Breast epithelium (tissue), 4 donors: ENCODE data around the gene FTCD. TPM values are rescaled to one million over a fixed set of nuclear protein-coding genes. Genes with fewer than 3 reads are reported as not detected.
A peak's percentile ranks its signal among the peaks of the same experiment; 100 is the strongest.

Source experiments
- DNase-seq, 2 donors: peaks; one replicate each; pipeline ENCODE4 v3.0.0-alpha.2; 2019; ENCODE audit warnings: low spot score in 2 of 2
- H3K27ac ChIP-seq, 2 donors: fragments of 200-600 bp; sonication (generic) in 1 of 2; one replicate each; pipeline ENCODE4 v1.5.1; 2016 to 2019; ENCODE audit warnings: mild to moderate bottlenecking in 1 of 2
- H3K27me3 ChIP-seq, 2 donors: fragments of 200-600 bp; sonication (generic) in 1 of 2; one replicate each; pipeline versions ENCODE4 v1.5.1 to v1.6.0; 2017 to 2019; ENCODE audit warnings: control low read depth in 1 of 2, mild to moderate bottlenecking in 1 of 2
- H3K36me3 ChIP-seq: fragments of 200-600 bp; one replicate; pipeline ENCODE4 v1.5.1; 2019
- H3K4me1 ChIP-seq, 2 donors: fragments of 200-600 bp; sonication (generic); one replicate each; pipeline ENCODE4 v1.5.1; 2016 to 2019; ENCODE audit warnings: control low read depth in 1 of 2
- H3K4me3 ChIP-seq, 3 donors: fragments of 200-600 bp; sonication (generic); 1 replicate in 2 of 3; 2 replicates in 1 of 3; pipeline ENCODE4 v1.5.1; 2016 to 2019; ENCODE audit warnings: mild to moderate bottlenecking in 3 of 3, moderate library complexity in 2 of 3
- H3K9me3 ChIP-seq, 2 donors: fragments of 200-600 bp; sonication (generic) in 1 of 2; one replicate each; pipeline ENCODE4 v1.5.1; 2016 to 2019; ENCODE audit warnings: control low read depth in 1 of 2
- POLR2A ChIP-seq: fragments of 450-650 bp; IDR thresholded peaks from one replicate; pipeline ENCODE4 v1.6.1; 2016; ENCODE audit warnings: antibody characterized with exemption, mild to moderate bottlenecking, moderate library complexity
- POLR2AphosphoS5 ChIP-seq, 3 donors: sonication (generic); formaldehyde crosslinking; IDR thresholded peaks; one replicate each; pipeline ENCODE4 v1.6.1; 2017; ENCODE audit warnings: antibody characterized with exemption in 3 of 3
- intact Hi-C: fragments of 100-400 bp; cut with DNase I; formaldehyde crosslinking; loops from one replicate; pipeline ENCODE4 v1.15.1; 2023; ENCODE audit warnings: low total_unique reads
- total RNA-seq, 3 donors: library from RNA; depleted of rRNA; stranded (reverse); fragments of >200 nt; gene quantifications; one replicate each; pipeline ENCODE4 v1.1.0, GENCODE V29; 2016
- TF ChIP-seq, protein P1 (sequence below), 3 donors: fragments of 450-650 bp; IDR thresholded peaks; one replicate each; pipeline ENCODE4 v1.5.1; 2016 to 2017; ENCODE audit warnings: antibody characterized with exemption in 3 of 3, mild to moderate bottlenecking in 3 of 3, moderate library complexity in 3 of 3

FTCD gene
- total RNA-seq, 3 donors from 2014 or later, result 0.59 TPM; not detected in 2

DNA sequence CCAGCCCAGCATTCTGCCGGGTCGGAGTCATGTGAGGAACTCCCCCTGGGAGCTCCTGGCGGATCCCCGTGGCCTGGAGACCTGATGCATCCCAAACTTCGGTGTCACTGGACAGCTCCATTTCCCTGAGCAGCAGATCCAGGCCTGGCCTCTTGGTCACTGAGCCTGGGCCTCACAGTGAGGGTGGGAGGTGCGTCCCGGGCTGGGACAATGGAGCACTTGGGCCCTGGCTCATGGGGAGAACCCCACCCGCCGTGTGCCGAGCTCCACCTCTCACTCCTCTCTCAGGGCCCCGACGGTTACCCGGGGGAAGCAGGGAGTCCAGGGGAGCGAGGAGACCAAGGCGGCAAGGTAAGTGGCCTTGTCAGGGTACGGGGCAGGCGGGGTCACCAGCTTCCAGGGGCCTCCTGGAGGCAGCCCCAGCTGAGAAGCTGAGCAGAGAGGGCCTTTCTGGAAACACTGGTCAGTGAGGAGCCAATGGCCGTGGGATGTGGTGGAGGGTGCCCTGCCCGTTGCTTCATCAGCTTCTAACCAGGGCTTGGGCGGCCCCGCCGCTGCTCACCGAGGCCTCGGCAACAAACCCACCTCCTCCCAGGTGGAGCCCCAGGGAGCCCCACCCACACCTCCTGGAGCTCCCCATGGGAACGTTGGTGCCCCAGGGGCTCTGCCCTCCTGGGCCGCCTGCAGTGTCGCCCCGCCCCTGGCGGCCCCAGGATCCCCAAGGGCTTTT lies 37.6 kb downstream of the FTCD start:
- H3K27me3 ChIP-seq, result no peaks in the 10 kb centered on the region
- peak overlapping the region in 1 of 2 donors; percentile 52 for H3K27ac ChIP-seq
- DNase-seq, result peak in 1 of 2 donors; percentile 40
- intact Hi-C loops, result no loop called here
- no peak overlapping the region for H3K4me3 ChIP-seq
- TF ChIP-seq, protein P1, sequence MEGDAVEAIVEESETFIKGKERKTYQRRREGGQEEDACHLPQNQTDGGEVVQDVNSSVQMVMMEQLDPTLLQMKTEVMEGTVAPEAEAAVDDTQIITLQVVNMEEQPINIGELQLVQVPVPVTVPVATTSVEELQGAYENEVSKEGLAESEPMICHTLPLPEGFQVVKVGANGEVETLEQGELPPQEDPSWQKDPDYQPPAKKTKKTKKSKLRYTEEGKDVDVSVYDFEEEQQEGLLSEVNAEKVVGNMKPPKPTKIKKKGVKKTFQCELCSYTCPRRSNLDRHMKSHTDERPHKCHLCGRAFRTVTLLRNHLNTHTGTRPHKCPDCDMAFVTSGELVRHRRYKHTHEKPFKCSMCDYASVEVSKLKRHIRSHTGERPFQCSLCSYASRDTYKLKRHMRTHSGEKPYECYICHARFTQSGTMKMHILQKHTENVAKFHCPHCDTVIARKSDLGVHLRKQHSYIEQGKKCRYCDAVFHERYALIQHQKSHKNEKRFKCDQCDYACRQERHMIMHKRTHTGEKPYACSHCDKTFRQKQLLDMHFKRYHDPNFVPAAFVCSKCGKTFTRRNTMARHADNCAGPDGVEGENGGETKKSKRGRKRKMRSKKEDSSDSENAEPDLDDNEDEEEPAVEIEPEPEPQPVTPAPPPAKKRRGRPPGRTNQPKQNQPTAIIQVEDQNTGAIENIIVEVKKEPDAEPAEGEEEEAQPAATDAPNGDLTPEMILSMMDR (IDR thresholded peaks at IDR 0.05), result no peak
- no peak for TF ChIP-seq POLR2AphosphoS5 (IDR thresholded peaks at IDR 0.05)
- no peak for TF ChIP-seq POLR2A
- H3K9me3 ChIP-seq, result peaks cover 4 to 6% of the 10 kb centered on the region in 2 donors
- no peaks in the 10 kb centered on the region for H3K4me1 ChIP-seq
- H3K36me3 ChIP-seq, result no peaks in the 10 kb centered on the region

DNA sequence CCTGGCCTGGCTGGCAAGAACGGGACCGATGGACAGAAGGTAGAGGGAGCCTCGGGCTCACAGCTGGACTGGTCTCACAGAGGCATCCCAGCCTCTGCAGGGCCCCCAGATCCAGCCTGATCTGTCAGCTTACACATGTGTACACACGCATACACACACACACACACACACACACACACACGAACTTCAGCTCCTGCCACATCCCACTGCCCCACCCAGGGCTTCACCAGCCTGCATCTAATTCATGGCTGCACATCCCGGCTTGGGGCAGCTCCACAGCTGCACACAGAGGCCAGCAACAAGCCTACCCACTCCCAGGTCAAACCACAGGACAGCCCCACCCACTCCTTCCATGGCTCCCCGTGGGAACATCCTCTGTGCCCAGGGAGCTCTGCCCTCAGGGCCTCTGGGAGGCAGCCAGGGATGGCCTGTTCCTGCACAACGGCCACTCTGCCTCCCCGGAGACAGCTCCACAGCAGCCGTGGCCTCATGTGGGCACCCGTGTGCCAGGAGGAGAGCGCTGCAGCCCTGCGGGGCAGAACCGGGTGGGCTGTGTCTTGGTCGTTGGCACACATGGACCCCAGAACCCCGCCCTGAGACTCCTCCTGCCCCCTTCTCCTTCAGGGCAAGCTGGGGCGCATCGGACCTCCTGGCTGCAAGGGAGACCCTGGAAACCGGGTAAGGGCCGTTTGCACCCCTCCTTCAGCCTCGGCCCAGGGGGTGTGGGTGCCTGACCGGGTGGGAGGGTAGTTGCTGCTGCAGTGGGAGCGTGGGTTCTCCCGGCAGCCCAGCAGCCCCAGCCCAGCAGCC lies 38.4 kb downstream of the FTCD start:
- Histone ChIP-seq H3K4me1 (no peaks in the 10 kb centered on the region), H3K36me3 (no peaks in the 10 kb centered on the region), H3K27me3 (no peaks in the 10 kb centered on the region), H3K27ac (peak overlapping the region in 1 of 2 donors; percentile 52), H3K4me3 (no peak overlapping the region), H3K9me3 (peaks cover 4 to 6% of the 10 kb centered on the region in 2 donors)
- DNase-seq, result peak in 1 of 2 donors; percentile 42
- TF ChIP-seq, protein P1 (IDR thresholded peaks at IDR 0.05), result no peak
- TF ChIP-seq POLR2AphosphoS5 (IDR thresholded peaks at IDR 0.05) (no peak), POLR2A (no peak)
- intact Hi-C loops, result no loop called here

DNA sequence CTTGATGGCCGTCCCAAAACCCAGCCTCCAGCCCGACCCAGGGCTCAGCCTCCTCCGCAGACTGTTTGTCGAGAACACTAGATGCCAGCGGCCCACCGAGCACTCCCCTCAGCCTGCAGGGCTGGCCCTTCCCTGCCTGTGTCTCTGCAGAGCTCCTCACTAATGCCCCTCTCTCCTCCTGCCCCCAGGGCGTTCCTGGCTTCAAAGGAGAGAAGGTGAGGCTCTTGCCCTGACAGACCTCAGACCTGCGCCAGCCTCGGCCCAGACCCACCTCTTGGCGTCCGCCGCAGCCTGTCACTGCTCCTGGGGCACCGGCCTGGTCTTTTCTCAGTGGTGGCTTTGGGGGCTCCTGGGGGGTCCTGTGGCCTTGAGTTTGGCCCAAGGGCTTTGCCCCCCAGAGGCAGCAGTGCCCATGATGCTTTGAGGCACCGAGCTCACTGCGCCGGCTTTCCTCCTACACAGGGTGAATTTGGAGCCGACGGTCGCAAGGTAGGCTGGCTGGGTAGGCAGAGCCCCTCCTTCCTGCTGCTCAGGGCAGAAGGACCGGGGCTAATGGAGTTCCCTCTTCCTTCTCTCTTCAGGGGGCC lies 39.1 kb downstream of the FTCD start:
- TF ChIP-seq, protein P1 (IDR thresholded peaks at IDR 0.05), result no peak
- TF ChIP-seq POLR2AphosphoS5 (IDR thresholded peaks at IDR 0.05), result no peak
- TF ChIP-seq POLR2A, result no peak
- no peak overlapping the region for H3K4me3 ChIP-seq
- H3K27ac ChIP-seq, result peak overlapping the region in 1 of 2 donors; percentile 43
- intact Hi-C loops, result no loop called here
- no peaks in the 10 kb centered on the region for H3K36me3 ChIP-seq
- DNase-seq, result peak in 1 of 2 donors; percentile 39
- H3K4me1 ChIP-seq, result no peaks in the 10 kb centered on the region
- H3K9me3 ChIP-seq, result peaks cover 4 to 6% of the 10 kb centered on the region in 2 donors
- no peaks in the 10 kb centered on the region for H3K27me3 ChIP-seq

DNA sequence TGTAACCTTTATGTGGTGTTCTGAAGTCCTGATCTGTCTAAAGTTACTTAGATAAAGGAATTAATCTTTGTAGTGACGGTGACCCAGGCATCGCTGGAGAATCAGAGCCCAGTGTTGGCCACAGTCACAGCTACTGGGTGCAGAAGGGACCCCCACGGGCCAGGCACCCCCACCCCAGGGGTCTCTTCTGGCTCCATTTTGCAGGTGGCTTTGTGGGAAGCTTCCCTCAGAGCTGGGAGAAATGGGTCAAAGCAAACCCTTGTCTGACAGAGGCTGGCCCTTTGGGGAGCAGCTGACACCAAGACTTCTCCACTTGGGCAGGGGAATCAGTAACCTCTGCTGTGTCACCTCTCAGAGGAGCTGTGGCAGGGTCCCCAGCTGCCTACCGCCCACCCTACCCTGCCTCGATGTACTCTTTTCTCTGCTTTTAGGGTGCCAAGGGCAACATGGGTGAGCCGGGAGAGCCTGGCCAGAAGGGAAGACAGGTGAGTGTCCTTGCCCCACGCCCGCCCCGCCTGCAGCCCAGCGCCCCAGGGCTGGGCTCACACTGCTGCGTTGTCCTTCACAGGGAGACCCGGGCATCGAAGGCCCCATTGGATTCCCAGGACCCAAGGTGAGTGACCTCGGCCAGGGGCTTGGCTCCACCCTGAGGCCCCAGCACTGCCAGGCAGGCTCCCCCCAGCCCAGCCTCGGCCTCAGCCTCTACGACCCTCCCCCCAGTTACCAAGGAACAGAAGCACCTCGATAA lies 39.8 kb downstream of the FTCD start:
- no peaks in the 10 kb centered on the region for H3K36me3 ChIP-seq
- peak overlapping the region in 1 of 2 donors; percentile 25 for H3K27ac ChIP-seq
- DNase-seq, result peak in 1 of 2 donors; percentile 37

More for the DNA sequence above, 39.8 kb downstream of the FTCD start:
- H3K9me3 ChIP-seq, result peaks cover 4 to 6% of the 10 kb centered on the region in 2 donors
- intact Hi-C loops, result no loop called here
- TF ChIP-seq POLR2A, result no peak
- TF ChIP-seq POLR2AphosphoS5 (IDR thresholded peaks at IDR 0.05), result no peak
- TF ChIP-seq, protein P1 (IDR thresholded peaks at IDR 0.05), result no peak
- H3K27me3 ChIP-seq, result no peaks in the 10 kb centered on the region
- H3K4me3 ChIP-seq, result no peak overlapping the region
- H3K4me1 ChIP-seq, result no peaks in the 10 kb centered on the region
